Retina (tissue), 1 donor: Measurements from ENCODE around the gene PIP5K1C.
"Not testable (repeated sequence)": the region's sequence is repeated elsewhere in the genome, so short reads cannot be mapped to it uniquely, and the experiment has no call there.

ENCODE experiments used
- DNase-seq: peaks from one replicate; pipeline ENCODE4 v3.0.0-alpha.2; 2016

The PIP5K1C gene

DNA sequence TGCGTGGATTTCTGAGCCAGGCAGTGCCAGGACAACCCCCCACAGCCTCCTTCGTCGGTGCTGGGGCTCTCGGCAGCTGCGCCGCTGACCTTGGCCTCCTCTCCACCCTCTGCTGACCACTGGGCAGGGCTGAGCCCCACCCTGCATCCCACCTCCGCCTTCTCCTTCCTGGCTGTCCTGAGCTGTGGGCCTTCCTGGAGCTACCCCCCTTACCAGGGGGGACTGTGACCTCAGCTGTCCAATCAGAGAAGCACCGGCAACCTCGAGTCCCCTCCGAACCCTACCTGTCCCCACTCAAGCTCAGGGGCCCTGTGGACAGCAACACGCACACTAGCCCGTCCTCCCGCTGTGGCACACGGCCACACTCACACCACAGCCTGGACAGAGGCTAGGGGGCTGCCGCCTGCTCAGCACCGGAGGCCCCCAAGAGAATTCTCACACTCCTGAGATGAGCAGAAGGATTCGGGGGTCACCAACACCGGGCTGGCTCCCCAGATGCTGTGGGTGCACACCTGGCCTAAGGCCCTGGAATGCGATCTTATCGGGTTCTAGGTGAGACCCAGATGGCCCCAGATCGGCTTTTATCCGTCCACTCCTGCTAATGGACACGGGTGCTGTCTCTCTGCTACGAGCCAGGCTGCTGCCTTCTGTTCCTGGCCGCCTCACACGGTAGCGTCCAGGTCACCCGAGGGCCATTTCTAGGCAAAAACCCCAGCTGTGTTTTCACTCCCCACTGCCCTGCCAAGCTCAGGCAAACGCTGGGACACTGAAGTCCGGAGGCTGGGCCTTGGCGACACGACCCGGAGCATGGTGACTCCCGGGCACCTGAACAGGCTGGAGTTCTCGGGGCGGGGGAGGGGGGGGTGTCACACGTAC lies 41.2 kb downstream of the PIP5K1C start:
- no peak for DNase-seq

DNA sequence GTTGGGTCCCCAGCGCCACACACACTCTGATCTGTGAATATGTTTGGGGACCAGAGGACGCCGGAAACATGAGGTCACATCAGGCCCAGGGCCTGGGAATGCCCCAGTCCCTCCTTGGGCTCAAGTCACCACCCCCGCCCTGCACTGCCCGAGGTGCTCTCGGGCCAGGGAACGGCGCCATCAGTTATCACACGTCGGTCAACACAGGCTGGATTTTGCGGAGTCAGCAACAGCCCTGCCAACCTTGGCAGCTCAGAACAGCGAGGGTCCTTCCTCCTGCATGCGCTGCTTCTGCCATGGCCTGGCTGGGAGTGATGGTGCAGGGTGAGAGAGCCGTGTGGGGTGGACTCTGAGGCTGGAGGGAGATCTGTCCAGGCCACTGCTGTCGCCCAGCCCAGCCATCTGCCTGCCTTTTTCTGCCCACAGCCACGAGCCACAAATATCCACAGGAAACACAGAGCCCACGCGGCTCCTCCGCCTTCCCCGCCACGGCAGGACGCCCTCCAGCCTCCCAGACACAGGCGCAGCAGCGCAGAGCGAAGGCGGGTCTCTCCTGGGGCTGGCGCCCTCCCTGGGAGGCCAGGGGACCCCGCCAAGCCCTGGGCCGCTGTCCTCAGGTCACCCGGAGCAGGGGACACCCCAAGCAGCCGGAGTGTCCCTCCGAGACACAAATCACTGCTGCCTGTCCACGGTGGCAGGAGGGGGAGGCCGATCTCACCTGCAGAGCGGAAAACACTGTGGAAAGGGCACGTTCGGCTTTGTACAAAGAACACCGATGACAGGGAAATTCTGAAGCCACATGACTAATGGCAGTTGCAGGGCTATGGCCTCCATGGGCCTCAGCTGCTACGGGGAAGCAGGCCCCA lies 42.0 kb downstream of the PIP5K1C start:
- DNase-seq: no peak

DNA sequence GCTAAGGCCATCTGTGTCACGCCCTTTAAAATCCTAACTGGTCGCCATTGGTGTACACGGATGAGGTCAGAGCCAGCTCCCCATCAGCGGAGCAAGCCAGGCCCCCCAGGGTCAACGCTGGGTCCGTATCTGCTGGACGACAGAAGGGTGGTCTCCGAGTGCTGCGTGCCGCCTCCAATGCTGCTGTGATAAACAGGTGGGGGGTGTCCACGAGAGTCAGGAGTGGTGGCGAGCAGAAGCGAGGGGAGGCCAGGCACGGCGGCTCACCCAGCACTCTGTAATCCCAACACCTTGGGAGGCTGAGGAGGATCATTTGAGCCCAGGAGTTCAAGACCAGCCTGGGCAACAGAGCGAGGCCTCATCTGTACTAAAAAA lies 42.9 kb downstream of the PIP5K1C start:
- no peak for DNase-seq

DNA sequence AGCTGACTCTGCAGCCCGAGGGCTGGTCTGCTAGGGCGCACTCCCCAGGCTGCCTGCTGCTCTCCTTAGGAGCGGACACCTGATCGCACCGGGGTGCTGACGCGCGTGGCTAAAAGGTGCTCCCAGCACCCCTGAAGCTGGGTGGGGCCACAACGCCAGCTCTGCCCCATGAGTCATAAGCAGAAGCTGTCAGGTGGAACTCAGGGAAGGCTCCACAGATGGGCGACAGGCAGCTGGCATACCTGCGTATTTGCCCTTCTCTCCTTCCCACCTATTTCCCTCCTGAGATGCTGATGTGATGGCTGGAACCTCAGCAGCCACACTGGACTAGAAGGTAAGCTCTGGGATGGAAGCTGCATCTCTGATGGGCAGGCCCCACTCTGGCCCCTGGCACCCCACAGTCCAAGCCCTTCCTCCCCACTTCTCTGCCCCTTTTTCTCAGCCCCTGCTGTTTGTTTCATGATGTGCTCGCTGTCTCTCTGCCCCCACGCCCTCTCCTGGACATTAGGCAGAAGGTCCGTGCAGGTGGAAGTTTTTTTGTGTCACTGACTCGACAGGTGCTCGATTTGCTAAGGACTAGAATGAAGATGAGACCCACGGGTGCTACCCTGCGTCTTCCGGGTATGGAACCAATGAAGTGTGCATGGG lies 43.4 kb downstream of the PIP5K1C start:
- DNase-seq: no peak

DNA sequence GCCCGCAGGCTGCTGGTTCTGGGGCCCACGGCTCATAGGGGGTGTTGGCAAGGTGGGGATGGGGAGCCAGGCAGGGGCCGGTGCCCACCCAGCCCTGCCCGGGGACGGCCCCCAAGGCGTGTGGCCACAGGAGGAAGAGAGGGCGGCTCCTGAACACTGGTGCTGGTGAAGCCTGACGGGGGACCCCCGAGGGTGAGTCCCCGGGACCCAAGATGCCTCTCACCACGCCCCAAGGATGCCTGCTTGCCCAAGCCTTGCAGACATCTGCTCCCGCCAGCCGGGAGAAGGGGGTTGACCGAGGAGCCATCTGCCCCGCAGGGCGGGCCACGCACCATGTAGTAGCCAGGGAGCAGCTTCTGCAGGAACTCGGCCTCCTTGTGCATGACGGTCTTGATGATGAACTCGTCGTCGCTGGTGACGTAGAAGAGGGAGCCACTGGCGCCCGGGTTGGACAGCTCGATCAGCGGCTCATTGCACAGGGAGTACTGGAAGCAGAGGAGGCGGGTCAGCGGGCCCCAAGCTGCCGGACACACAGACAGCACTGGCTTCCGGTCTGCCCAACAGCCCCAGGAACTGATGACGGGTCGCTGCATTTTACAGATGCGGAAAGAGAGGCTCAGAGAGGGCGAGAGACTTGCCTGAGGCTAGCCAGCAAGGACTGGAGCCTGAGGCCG lies 44.1 kb downstream of the PIP5K1C start:
- DNase-seq: peak; percentile 37

DNA sequence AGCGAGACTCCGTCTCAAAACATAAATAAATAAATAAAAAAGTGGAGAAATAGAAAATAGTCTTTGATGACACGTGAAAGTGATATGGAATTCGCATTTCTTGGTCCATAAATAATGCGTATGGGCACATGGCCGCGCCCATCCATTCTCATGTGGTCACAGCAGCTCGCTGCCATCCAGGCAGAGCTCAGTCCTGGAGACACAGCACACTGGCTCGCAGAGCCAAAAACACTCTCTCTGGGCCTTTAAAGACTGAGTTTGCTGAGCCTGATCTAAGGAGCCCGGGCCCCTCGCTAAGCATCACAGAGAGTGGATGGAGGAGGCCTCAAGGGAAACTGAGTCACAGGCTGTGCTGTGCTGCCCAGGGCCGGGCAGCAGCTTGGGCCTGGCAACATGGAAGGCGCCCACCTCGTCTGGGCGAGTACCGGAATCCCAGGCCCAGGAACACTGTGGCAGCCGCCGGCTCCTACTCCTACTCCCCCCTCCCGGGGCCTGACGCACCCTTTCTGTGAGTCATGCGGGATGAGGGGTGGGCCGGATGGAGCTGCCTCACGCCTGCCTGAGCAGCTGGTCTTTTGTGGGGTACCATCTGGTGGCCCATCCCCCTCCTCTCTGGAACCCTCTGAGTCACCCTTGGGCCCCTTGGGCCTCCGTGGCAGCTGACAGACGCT lies 44.7 kb downstream of the PIP5K1C start:
- DNase-seq: no peak

DNA sequence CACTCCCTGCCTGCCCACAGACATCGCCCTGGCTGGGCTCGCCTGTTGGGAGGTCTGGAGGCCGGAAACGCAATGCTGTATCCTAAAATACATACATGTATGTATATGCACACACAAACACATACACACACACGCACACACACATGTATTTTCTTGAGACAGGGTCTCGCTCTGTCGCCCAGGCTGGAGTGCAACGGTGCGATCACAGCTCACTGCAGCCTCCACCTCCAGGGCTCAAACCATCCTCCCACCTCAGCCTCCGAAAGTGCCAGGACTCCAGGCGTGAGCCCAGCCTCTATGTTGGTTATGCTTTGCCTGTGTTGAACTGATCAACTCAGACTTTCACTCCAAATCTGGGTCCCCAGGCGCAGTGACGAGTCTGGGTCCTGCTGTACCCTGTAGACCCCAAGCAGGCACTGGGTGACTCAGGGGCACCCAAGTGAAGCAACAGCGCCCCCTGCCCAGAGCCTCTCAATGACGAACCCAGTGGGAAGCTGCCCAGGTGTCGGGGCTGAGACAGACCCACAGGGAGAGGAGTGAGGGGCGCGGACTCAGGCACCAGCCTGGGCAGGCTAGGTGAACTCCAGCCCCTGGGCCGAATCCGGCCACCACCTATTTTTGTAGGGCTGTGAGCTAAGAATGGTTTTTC lies 46.3 kb downstream of the PIP5K1C start:
- DNase-seq: no peak

DNA sequence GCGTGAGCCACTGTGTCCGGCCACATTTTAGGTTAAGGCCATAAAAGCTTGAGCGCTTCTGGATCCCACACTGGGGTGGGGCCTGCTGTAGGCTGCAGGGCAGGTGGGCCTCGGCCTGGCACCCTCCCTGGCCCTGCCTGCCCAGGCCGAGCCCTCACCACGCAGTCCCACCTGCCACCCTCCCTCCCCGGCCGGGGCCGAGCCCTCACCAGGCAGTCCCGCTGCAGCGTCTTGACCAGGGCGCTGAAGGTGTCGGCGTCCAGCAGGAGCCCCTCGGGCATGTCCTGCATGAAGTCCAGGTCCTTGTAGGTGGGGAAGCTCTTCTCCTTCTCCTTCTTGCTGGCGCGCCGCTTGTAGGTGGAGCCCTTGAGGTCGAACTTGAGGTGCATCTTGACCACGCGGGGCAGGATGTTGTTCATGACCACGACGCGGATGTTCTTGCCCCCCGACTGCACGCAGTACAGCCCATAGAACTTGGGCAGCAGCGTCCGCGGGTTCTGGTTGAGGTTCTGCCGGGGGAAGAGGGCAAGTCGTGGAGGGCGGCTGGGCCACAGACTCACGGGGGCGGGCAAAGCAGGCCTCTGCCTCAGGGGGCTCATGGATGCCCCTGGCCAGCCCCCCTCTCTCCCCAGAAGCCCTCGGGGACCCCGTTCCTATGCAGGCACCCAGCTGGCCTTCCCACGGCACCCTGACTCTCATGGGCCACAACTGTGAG lies 47.0 kb downstream of the PIP5K1C start:
- no peak for DNase-seq

DNA sequence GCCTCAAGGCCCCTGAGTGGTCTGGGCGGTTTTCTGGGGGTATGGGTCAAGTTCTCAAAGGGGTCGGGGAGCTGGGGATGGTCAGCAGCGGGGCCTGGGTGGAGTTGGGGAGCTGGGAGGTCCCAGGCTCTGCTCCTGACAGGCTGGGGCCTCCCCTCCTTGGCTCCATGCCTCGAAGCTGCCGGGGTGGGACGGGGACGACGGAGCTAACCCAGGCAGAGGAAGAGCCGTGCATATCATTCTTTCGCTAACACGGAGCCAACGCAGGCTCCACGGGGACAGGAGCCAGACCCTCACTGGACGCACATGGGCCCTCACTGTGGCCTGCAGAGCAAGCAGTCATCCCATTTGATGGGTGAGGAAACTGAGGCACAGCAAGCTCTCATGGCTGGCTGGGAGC lies 47.8 kb downstream of the PIP5K1C start:
- no peak for DNase-seq

DNA sequence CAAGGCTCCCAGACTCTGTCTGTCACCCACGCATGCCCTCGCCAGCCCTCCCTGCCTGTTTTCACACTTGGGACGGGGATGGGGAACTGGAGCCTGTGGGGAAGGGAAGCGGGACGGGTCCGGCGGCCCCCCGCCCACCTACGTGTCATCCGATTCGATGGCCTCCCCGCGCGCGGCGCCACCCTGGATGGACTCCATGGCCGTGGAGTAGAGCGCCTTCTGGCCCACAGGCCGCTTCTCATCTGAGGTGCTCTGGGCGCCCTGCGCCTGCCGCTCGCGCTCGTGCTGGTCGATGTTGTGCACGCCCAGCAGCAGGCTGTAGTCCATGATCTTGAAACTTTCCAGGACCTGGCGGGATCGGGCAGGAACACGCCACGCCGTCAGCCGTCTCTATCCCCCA lies 48.6 kb downstream of the PIP5K1C start:
- DNase-seq: no peak

DNA sequence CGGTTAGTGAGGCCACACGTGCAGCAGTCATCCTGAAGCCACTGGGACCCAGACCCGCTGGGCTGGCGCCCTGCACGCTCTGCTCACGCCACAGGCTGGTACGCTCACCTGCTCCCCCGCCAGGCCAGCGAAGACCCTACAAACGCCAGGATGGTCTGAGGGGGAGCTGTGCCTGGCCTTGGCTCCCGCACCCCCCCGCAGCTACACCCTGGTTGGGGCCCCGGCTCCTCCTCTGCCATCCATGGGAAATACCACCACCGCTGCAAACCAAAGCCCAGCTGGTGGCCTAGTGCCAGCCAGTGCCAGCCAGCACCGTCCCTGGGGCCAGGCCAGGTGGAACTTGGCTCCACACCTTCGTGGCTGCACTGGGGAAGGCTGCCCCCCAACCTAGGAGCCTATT lies 50.4 kb downstream of the PIP5K1C start:
- DNase-seq: no peak

DNA sequence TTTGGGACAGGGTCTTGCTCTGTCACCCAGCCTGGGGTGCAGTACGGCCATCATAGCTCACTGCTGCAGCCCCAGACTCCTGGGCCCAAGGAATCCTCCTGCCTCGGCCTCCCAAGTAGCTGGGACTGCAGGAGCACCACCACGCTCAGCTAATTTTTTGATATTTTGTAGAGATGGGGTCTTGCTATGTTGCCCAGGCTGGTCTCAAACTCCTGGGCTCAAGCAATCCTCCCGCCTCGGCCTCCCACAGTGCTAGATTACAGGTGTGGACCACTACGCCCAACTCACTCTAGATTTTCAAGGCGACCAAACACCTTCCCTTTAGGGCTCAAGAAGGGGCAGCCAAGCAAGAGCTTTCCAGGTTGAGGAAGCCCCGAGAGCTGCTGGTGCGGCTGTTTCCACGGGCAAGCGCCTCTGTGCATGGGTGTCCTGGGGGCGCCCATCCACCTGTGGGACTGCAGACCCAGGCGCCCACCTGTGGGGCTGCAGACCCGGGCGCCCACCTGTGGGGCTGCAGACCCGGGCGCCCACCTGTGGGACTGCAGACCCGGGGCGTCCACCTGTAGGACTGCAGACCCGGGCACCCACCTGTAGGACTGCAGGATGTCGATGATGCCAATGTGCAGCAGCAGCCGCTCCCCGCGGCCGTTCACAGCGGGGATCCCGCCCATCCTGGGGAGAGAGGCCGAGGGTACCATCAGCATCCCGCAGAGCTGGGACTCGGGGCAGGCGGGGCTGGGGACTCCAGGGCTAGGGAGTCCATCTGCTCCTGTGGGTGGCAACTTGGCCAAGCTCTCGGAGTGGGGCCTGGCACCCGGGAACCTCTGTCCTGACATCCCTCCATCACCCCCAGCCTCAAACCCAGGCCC lies 52.0 kb downstream of the PIP5K1C start:
- DNase-seq: no peak

DNA sequence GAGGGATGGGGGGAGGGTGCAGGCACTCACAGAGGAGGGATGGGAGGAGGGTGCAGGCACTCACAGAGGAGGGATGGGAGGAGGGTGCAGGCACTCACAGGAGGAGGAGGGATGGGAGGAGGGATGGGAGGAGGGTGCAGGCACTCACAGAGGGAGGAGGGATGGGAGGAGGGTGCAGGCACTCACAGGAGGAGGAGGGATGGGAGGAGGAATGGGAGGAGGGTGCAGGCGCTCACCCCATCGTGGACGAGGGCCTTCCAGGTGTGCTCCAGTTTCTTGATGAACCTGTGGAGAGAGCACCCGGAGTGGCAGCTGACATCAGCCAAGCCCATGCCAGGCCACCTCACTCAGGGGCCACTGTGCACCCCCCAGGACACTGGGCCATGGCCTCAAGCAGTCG lies 53.2 kb downstream of the PIP5K1C start:
- DNase-seq: not testable (repeated sequence)

DNA sequence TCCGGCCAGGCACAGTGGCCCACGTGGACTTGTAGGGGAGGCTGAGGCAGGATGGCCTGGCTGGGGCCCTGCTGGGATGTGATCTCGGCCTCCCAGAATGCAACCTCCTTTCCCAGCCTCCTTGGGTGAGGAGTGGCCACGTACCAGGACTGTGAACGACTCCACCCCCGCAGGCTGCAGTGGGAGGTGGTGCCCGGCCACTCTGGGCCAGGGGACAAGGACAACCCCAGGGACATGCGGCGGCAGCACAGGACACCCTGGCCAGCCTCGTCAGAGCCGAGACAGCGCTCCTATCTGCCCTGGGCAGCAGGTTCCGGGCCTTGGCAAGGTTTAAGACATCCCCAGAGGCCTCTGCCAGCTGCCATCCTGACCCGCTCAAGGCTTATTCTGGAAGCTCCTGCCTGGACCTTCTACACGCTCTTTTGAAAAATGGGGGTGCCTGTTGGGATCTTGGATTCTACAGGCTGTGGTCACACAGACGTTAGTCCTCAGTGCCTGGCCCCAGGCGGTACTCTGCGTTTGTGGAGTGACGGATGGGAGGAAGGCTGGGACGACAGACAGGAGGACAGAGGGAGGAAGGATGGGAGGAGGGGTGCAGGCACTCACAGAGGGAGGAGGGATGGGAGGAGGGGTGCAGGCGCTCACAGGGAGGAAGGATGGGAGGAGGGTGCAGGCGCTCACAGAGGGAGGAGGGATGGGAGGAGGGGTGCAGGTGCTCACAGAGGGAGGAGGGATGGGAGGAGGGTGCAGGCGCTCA lies 53.8 kb downstream of the PIP5K1C start:
- DNase-seq: no peak

DNA sequence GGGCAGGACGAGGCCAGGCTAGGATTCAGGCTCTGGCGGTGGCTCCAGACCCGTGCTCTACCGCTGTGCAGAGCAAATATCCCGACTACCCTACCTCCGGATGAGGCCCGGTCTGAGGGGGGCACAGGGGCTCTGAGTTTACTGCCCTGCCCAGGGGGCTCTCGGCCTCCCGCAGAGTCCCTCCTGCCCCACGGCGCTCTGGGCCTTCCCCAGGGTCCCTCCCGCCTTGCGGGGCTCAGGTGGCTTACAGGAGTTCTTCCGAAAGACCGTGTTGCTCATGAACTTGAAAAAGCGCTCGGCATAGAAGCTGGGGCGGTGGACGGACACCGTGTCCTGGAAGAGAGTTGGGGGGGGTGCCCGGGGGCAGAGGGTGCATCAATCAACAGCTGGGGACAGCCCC lies 54.5 kb downstream of the PIP5K1C start:
- DNase-seq: no peak

DNA sequence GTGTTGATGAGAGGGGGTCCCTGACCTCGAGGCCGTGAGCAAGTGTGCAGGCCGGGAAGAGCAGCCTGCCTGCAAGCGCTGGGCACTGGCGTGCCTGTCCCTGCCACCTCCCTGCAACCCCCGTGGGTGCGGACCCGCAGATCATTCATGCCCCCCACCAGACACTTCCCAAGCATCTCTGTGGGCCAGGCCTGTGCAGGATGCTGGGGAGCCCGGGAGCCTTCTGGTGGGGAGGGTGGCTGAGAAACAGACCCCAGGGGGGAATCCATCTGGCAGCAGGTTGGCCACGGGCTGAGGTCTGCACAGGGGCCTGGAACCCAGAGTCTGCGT lies 55.2 kb downstream of the PIP5K1C start:
- no peak for DNase-seq

DNA sequence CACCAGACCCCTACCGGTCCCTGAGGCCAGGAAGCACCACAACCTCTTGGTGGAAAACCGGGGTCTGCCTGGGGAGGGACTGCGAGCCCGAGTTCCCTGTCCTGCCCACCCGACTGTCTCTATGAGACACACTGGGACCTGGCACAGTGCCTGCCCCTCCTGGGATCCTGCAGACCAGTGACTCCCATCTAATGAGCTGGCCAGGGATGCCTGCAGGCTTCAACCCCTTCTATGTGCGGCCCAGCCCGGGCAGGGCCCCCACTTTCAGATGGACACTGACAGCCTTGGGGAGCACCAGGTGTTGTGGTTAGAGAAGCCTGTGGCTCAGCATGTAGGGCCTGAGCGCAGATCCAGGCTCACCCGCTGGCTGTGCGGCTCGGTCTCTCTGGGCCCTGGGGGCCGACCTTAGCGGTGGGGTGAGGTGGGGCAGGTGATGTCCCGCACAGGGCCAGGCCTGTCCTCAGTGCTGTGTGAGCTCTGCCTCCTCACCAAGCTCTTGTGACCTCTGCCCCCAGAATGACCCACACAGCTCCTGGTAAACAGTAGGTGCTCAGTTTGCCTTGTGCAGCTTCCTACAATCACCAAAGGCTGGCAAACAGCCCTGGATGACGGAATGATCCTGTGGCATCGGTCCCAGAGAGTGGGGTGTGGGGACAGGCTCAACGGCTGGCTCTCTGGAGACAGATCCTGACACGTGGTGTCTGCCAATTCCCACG lies 55.8 kb downstream of the PIP5K1C start:
- no peak for DNase-seq

DNA sequence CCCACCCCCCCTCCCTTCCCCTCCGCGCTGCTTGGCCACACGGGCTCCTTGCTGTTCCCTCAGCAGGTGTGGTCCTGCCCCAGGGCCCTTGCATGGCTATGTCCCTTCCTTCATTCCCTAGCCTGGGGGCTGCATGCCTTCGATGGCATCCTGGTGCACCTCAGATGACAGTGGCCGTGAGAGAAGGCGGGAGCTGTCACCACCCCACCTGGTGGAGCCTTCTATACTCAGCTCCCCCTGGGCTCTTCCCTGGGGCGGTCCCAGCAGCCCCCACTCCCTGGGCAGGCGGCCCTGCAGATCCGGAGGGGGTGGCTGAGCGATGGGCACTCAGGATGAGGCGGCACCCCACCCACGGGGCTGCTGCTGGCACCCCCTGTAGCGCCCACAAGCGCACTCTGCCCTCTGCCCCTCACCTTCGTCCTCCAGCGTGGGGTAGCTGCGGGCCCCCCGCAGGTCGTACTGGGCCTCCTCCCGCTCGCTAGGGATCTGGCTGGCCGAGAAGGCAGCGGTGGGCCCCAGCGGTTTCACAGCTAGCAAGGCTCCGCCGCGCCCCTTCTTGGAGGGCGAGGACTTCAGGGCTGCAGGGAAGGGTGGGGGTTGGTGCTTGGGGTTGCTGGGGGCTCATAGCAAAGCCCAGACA lies 56.5 kb downstream of the PIP5K1C start:
- no peak for DNase-seq
